Measurements from ENCODE around the gene TMEM120B. TPM values are rescaled to one million over a fixed set of nuclear protein-coding genes. Genes with fewer than 3 reads are reported as not detected.

TMEM120B gene
- total RNA-seq, 2 experiments from 2014 or later, result 17.3 TPM

GRCh38 chr12:121812320-121812871 is 99.8 kb downstream of the TMEM120B start:
- ChIA-PET CTCF (interaction anchor here (0.6 to 27.0 kb wide), 22 partner anchors 9 to 158 kb away, joined by 3 to 826 read pairs (median 6); partner anchors contain the start of genes PSMD9, RHOF, SETD1B and TMEM120B), POLR2A (interaction anchor here (0.7 to 3.2 kb wide), 7 partner anchors 11 to 1077 kb away, joined by 3 to 55 read pairs (median 10); partner anchors contain the start of genes PSMD9 and RHOF)

DNA sequence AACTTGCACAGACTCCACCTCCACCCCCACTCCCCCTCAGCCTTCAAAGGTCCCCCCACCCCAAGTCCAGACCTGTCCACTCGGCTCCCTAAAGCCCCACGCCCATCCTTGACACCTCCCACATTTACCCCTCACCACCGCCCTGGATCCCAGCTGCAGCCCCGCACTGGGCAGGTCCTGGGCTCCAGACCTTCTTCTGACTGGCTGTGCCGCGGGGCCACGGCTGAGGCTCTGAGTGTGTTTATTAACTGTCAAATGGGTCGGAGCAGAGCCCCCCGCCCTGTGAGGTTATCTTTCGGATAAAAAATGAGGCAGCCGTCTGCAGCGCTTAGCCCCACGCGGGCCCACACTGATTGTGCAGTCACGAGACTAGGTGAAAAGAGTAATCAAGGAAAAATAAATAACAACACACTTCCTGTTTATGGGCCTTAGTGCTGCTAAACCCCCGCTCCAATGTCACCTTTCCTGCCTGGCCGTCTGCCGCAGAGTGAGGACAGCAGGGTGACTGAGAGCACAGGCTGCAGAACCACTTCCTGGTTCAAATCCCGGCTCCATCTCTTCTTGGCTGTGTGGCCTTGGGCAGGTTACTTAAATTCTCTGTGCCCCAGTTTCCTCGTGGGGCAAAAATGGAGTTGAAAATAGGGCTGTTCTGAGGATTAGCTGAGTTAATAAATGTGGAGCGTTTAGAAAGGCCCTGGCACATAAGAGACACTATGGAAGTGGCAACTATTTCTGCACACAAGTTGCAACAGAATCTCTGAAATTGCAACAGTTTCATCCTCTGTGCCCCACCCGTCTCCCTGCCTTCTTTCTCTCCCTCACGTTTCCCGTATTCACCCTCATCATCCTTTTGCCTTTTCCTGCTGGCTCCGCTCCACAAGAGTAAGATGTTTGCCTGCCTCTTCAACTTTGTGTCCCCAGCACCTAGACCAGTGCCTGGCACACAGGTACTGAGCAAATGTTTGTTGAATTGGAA is 100.7 kb downstream of the TMEM120B start:
- CTCF ChIA-PET, result interaction anchor here (1.0 to 27.0 kb wide), 10 partner anchors 11 to 119 kb away, joined by 3 to 826 read pairs (median 11); partner anchors contain the start of genes PSMD9, RHOF, SETD1B and TMEM120B
- POLR2A ChIA-PET, result interaction anchor here (0.7 to 3.2 kb wide), 5 partner anchors 11 to 1078 kb away, joined by 3 to 55 read pairs (median 9); partner anchors contain the start of genes PSMD9 and RHOF

DNA sequence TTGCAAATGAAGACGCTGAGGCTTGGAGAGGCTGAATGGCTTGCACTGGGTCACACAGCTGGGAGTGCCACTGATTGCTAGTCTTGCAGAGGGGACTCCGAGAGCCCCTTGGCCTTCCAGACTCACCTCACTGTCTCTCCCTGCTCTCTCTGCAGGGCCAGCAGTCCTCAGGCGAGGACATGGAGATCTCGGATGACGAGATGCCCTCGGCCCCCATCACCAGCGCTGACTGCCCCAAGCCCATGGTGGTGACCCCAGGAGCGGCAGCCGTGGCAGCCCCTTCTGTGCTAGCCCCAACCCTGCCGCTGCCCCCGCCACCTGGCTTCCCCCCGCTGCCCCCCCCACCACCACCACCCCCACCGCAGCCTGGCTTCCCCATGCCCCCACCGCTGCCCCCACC is 101.4 kb downstream of the TMEM120B start:
- CTCF ChIA-PET, result interaction anchor here (0.9 to 27.0 kb wide), 2 partner anchors 28 to 212 kb away, joined by 3 to 826 read pairs; partner anchors contain the start of gene RHOF
- POLR2A ChIA-PET, result no interaction called here

DNA sequence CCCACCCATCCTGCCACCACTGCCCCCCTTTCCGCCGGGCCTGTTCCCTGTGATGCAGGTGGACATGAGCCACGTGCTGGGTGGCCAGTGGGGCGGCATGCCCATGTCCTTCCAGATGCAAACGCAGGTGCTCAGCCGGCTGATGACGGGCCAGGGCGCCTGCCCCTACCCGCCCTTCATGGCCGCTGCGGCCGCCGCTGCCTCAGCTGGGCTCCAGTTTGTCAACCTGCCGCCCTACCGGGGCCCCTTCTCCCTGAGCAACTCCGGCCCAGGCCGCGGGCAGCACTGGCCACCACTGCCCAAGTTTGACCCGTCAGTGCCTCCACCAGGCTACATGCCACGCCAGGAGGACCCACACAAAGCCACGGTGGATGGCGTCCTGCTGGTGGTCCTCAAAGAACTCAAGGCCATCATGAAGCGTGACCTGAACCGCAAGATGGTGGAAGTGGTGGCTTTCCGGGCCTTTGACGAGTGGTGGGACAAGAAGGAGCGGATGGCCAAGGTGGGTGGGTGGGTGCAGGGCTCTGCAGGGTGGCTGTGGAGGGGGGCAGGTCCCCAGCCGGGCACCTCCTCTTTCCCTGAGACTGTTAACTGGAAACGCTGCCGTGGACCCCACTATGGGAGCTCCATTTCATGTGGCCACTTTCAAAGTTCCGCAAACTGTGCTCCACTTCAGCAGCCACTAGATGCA is 102.0 kb downstream of the TMEM120B start:
- ChIA-PET CTCF (interaction anchor here (0.9 to 27.0 kb wide), 3 partner anchors 20 to 212 kb away, joined by 3 to 826 read pairs (median 5); partner anchors contain the start of gene RHOF), POLR2A (no interaction called here)

DNA sequence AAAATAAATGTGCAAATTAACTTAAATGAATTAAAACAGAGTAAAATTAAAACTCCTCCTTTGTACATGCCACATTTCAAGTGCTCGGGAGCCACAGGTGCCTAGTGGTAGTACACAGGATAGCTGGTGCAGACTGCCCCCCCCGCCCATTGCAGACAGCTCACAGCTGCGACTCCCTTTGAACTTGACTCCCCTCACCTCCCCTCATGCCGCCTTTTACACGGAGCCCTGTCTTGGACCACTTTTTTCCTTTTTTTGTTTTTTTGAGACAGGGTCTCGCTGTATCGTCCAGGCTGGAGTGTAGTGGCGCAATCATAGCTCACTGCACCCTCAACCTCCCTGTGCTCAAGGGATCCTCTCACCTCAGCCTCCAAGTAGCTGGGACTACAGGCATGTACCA is 102.7 kb downstream of the TMEM120B start:
- ChIA-PET CTCF (interaction anchor here (0.8 to 1.0 kb wide), 2 partner anchors 20 to 21 kb away, joined by 3 to 5 read pairs; partner anchors contain the start of gene RHOF), POLR2A (no interaction called here)

DNA sequence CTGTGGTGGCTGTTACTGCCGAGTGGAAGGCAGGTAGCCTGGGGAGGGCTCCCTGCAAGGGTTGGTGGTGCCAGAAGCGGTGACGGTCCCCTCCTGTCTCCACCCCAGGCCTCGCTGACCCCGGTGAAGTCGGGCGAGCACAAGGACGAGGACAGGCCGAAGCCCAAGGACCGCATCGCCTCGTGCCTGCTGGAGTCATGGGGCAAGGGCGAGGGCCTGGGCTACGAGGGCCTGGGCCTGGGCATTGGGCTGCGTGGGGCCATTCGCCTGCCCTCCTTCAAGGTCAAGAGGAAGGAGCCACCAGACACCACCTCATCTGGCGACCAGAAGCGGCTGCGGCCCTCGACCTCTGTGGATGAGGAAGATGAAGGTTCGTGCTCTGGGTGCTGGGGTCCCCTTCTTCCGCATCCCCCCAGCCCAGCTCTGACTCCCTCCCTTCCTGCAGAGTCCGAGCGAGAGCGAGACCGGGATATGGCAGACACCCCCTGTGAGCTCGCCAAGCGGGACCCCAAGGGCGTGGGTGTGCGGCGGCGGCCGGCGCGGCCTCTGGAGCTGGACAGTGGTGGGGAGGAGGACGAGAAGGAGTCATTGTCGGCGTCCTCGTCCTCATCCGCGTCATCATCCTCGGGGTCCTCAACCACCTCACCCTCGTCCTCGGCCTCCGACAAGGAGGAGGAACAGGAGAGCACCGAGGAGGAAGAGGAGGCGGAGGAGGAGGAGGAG is 104.5 kb downstream of the TMEM120B start:
- CTCF ChIA-PET, result interaction anchor here (1.0 to 1.5 kb wide), 2 partner anchors 11 to 23 kb away, joined by 3 to 5 read pairs; partner anchors contain the start of gene RHOF
- POLR2A ChIA-PET, result no interaction called here

GRCh38 chr12:121817648-121818043 is 105.1 kb downstream of the TMEM120B start:
- ChIA-PET POLR2A (no interaction called here), CTCF (no interaction called here)

GRCh38 chr12:121819212-121819949 is 106.8 kb downstream of the TMEM120B start:
- ChIA-PET POLR2A (no interaction called here), CTCF (interaction anchor here (0.6 kb wide), 1 partner anchor 120 kb away, joined by 4 read pairs; no protein-coding TSS in a partner anchor)

DNA sequence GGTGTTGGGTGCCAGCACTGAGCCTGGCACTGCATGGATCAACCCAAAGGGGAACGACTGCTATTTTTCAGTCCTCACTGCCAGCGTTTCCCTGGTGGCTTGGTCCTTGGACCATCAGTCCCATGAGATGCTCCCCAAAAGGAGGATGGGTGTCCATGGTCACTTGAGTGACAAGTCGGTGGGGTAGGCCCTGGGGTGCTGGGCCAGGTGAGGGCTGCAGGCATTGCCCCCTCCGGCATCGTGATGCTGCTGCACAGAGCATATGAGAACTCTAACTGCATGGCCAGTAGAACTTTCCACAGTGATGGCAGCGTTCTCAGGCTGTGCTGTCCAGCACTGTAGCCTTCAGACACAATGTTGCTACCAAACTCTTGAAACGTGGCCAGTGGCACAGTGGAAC is 107.5 kb downstream of the TMEM120B start:
- ChIA-PET CTCF (interaction anchor here (0.6 to 2.1 kb wide), 2 partner anchors 8 to 26 kb away, joined by 3 to 7 read pairs; no protein-coding TSS in a partner anchor), POLR2A (no interaction called here)

DNA sequence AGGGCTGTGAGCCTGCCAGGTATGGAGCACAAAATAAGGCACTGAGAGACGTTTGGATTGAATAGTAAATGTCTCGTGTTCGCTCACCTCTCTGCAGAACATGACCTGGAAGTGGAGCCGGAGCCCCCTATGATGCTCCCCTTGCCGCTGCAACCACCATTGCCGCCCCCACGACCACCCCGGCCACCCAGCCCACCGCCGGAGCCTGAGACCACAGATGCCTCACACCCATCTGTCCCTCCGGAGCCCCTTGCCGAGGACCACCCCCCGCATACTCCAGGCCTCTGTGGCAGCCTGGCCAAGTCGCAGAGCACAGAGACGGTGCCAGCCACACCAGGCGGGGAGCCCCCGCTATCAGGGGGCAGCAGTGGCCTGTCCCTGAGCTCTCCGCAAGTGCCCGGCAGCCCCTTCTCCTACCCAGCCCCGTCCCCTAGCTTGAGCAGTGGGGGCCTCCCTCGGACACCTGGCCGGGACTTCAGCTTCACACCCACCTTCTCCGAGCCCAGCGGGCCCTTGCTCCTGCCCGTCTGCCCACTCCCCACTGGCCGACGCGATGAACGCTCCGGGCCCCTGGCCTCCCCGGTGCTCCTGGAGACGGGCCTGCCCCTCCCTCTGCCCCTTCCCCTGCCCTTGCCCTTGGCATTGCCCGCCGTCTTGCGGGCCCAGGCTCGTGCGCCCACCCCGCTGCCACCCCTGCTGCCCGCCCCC is 110.0 kb downstream of the TMEM120B start:
- CTCF ChIA-PET, result interaction anchor here (2.1 kb wide), 1 partner anchor 11 kb away, joined by 7 read pairs; no protein-coding TSS in a partner anchor
- POLR2A ChIA-PET, result no interaction called here

GRCh38 chr12:121823101-121823726 is 110.7 kb downstream of the TMEM120B start:
- POLR2A ChIA-PET, result no interaction called here
- CTCF ChIA-PET, result interaction anchor here (2.3 to 2.5 kb wide), 2 partner anchors 12 to 29 kb away, joined by 7 to 11 read pairs; partner anchors contain the start of gene RHOF

DNA sequence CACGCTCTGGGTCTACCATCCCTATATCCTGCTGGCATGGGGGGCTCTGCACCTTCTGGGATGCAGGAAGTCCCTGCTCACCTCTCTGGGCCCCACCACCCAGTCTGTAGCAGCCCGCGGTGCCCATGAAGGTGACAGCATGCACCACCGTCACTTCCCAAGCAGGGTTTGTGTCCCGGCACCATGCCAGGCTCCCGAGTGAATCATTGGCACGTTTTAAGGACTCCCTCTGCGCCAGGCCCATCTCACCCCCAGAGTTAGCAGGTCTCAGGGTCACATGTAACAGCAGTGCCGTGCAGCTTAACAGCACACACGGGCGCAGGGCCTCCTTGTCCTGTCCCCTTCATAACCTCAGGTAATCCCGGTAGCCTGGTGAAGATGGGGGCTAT is 111.2 kb downstream of the TMEM120B start:
- POLR2A ChIA-PET, result no interaction called here
- CTCF ChIA-PET, result interaction anchor here (0.6 to 2.5 kb wide), 3 partner anchors 11 to 30 kb away, joined by 3 to 11 read pairs (median 7); partner anchors contain the start of gene RHOF

- POLR2A ChIA-PET, result no interaction called here
- CTCF ChIA-PET, result interaction anchor here (2.3 to 2.5 kb wide), 2 partner anchors 14 to 31 kb away, joined by 7 to 11 read pairs; partner anchors contain the start of gene RHOF
These were observed 112.5 kb downstream of the TMEM120B start for GRCh38 chr12:121825041-121825523.

- POLR2A ChIA-PET, result interaction anchor here (0.6 kb wide), 2 partner anchors 20 to 166 kb away, joined by 3 read pairs; no protein-coding TSS in a partner anchor
- CTCF ChIA-PET, result interaction anchor here (0.5 to 2.8 kb wide), 3 partner anchors 12 to 33 kb away, joined by 3 to 12 read pairs (median 4); partner anchors contain the start of gene RHOF
These were observed 114.0 kb downstream of the TMEM120B start for GRCh38 chr12:121826318-121827150.

DNA sequence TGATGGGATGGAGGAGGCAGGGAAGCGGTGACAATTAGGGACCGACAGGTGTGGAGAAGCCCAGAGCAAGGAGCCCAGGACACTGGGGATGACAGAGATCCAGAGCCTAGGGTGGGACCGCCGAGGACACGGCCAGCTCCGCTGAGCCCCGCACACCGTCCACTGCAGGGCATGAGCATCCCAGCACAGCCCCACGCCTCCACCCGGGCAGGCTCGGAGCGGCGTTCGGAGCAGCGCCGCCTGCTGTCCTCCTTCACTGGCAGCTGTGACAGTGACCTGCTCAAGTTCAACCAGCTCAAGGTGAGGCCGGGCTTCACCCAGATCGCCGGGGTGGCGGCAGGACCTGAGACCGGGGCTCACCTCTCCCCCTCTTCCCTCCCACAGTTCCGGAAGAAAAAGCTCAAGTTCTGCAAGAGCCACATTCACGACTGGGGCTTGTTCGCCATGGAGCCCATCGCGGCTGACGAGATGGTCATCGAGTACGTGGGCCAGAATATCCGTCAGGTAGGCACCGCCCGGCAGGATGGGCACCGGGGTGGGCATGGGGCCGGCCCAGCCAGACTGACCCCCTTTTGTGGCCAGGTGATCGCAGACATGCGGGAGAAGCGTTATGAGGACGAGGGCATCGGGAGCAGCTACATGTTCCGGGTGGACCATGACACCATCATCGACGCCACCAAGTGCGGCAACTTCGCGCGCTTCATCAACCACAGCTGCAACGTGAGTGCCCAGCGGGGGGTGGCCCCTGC is 115.0 kb downstream of the TMEM120B start:
- CTCF ChIA-PET, result interaction anchor here (0.5 to 2.8 kb wide), 4 partner anchors 10 to 128 kb away, joined by 3 to 12 read pairs (median 4); no protein-coding TSS in a partner anchor

More for the DNA sequence above, 115.0 kb downstream of the TMEM120B start:
- POLR2A ChIA-PET, result no interaction called here
